ENCODE data around the gene MLN.

MLN gene, protein sequence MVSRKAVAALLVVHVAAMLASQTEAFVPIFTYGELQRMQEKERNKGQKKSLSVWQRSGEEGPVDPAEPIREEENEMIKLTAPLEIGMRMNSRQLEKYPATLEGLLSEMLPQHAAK

DNA sequence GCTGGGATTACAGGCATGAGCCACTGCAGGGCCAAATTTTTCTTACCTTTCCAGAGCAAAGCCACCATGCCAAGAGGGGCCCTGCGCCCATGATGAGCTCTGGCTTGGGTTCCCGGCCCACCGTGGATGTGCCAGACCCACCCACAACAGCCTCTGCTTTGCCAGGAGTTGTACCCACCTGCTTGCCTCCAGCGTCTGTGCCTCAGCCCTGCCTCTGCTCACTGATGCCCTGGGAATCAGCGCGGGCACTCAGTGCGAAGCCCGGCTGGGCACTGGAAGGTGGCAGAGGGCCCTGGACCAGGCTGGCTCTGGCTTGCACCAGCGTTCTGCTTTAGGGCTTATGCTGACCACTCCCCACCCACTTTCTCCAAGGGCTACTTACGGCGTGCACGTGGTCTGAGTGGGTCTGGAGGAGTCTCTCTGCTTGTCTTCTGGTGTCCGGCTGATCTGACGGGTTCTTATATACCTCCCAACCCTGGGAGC, at the start of gene MLN:
TSS of gene MLN (minus strand) at position 433 of the 483 bp plus-strand sequence. CDS start 2,840 bp downstream, outside the sequence.
- TF ChIP-seq, protein P1, sequence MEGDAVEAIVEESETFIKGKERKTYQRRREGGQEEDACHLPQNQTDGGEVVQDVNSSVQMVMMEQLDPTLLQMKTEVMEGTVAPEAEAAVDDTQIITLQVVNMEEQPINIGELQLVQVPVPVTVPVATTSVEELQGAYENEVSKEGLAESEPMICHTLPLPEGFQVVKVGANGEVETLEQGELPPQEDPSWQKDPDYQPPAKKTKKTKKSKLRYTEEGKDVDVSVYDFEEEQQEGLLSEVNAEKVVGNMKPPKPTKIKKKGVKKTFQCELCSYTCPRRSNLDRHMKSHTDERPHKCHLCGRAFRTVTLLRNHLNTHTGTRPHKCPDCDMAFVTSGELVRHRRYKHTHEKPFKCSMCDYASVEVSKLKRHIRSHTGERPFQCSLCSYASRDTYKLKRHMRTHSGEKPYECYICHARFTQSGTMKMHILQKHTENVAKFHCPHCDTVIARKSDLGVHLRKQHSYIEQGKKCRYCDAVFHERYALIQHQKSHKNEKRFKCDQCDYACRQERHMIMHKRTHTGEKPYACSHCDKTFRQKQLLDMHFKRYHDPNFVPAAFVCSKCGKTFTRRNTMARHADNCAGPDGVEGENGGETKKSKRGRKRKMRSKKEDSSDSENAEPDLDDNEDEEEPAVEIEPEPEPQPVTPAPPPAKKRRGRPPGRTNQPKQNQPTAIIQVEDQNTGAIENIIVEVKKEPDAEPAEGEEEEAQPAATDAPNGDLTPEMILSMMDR (conservative IDR thresholded peaks at IDR 0.05; ENCODE audit: low read length) = no peak
- H3K4me3 ChIP-seq (ENCODE audit: low read length) = no peak within 1 kb of the TSS
- DNase-seq (ENCODE audit: low read depth) = no peak

DNA sequence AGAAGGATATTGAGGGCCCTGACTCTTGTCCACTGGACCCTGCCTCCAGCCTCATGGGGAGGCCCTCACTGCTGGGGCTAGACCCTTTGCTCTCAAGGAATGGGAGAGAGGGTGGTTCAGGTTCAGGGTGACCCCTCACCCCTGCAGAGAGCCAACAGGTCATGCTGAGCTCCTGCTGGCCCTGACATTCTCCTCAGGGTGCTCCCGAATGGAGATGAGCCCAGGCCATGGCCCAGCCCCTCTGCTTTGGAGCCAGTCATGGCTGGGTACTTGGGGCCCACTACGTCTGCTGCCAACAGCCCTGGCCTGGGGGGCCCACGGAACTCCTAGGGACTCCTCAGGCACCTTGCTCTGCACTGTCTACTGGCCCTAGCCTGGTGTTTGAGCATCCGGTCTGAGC, 49.2 kb upstream of the MLN start:
- TF ChIP-seq, protein P1 (conservative IDR thresholded peaks at IDR 0.05; ENCODE audit: low read length) = no peak
- H3K4me3 ChIP-seq (ENCODE audit: low read length) = no peak overlapping the region
- no peak for DNase-seq (ENCODE audit: low read depth)

DNA sequence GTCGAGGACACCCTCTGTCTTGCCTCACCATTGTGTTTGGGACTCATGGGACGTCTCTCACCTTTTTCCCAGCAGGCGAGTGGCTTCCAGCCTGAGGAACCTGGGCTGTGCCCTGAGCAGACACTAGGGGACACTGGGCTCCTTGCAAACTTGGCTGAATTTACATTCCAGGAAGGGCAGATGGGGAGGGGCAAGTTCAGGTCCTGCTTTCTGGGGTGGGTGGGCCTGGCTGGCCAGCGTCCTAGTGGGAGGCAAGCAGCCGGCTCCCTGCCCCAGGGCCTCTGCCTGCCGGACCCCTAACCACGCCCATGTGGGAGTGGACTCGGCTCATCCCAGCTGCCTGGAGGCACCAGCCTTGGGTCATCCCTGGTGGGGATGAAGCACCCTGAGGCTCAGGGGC, 48.2 kb upstream of the MLN start:
- TF ChIP-seq, protein P1 (conservative IDR thresholded peaks at IDR 0.05; ENCODE audit: low read length) = peak; percentile 55
- peak; percentile 18 for DNase-seq (ENCODE audit: low read depth)
- no peak overlapping the region for H3K4me3 ChIP-seq (ENCODE audit: low read length)

DNA sequence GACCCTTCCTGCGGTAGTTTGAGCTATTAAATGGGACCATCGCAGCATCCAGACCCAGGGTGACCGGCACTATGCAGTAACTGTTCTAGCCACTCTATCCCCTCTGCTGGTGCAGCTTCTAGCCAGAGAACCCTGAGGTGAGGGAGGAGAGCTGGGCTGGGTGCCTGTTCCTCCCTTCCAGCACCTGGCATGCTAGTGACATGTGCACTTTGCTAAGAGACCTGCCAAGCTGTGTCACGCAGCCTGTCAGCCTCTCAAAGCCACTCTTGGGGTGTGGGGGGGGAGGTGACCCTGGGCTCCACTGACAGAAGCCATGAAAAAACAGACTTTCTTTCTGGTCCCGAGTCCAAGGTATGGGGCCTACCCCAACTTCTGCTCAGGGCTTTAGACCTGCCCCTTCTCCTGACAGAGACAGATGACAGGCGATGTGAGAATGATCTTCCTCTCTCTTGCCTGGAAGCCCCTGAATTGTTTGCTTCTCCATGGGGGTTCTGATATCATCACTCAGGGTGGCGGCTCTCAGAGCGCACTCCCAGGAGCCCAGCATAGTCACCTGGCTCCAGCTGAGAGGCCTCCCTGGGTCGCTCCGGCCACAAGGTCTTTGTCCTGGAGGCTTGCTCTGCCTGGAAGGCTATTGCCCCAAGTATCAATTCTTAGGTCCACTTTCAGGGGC, 47.2 kb upstream of the MLN start:
- H3K4me3 ChIP-seq (ENCODE audit: low read length) = no peak overlapping the region
- TF ChIP-seq, protein P1 (conservative IDR thresholded peaks at IDR 0.05; ENCODE audit: low read length) = no peak
- no peak for DNase-seq (ENCODE audit: low read depth)

DNA sequence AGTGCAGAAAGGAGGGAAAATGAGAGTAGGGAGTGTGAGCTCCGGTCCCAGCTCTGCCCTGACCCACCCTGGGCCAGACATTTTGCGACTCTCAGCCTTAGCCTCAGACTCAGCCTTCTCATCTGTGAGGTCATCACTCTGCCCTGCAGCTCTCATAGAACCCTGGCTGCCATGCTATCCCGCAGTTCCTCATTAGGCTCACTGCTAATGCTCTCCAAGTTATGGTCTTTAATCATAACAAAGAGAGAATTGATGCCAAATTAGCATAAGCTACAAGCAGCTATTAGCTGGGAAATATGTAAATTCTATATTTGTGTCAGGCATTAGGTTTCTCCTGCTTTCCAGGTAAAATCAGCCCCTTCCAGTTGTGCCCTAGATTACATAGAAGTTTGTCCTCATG, 46.5 kb upstream of the MLN start:
- TF ChIP-seq, protein P1 (conservative IDR thresholded peaks at IDR 0.05; ENCODE audit: low read length) = no peak
- DNase-seq (ENCODE audit: low read depth) = no peak
- no peak overlapping the region for H3K4me3 ChIP-seq (ENCODE audit: low read length)

DNA sequence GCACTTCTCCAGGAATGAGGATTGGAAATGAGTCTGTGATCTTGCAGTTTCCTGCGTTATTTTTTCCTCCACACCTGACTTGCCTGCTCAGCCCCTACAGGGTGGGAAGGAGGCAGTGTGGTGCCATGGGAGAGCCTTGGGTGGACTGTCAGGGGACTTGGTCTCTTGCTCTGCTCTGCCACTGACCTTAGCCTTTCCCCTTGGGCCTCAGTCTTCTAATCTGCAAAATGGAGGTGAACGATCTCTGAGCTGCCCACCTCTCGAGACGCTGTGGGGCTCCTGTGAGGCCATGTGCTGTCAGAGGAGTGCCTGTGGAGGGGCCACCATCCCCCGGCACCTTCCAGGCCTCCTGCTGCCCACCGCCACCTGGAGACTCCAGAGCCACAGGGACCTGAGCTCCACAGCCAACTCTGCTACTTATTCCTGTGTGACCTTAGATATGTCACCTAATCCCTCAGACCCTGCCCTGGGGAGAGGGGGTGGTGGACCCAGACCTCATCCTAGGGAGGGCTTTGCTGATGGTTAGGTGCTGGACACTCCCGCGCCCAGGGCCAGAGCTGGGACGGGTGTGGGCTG, 45.8 kb upstream of the MLN start:
- H3K4me3 ChIP-seq (ENCODE audit: low read length) = no peak overlapping the region
- TF ChIP-seq, protein P1 (conservative IDR thresholded peaks at IDR 0.05; ENCODE audit: low read length) = no peak
- no peak for DNase-seq (ENCODE audit: low read depth)

GRCh38 chr6:33848484-33848883, 44.7 kb upstream of the MLN start:
- no peak for DNase-seq (ENCODE audit: low read depth)
- TF ChIP-seq, protein P1 (conservative IDR thresholded peaks at IDR 0.05; ENCODE audit: low read length) = no peak
- no peak overlapping the region for H3K4me3 ChIP-seq (ENCODE audit: low read length)
